HG03460 (cell line): ENCODE measurements around the gene LRRC57.

Experiments used
- ATAC-seq: cut with Tn5 transposase; IDR thresholded peaks from one replicate; pipeline ENCODE4 v1.9.1; 2021; ENCODE audit not compliant: unreplicated experiment

LRRC57 gene

GRCh38 chr15:42493679-42494078, 54.9 kb downstream of the LRRC57 start:
- no peak for ATAC-seq

GRCh38 chr15:42491539-42492225, 56.9 kb downstream of the LRRC57 start:
- ATAC-seq, result no peak

GRCh38 chr15:42490671-42491538, 57.7 kb downstream of the LRRC57 start, which contains the start of gene ZNF106:
TSS of gene ZNF106 (minus strand) at chr15:42491141. CDS start at chr15:42472289, 18,852 bp downstream.
- peak; percentile 49 for ATAC-seq

GRCh38 chr15:42490291-42490670, 58.3 kb downstream of the LRRC57 start:
- ATAC-seq, result no peak
